ENCODE results near the gene SYNRG.

Gene SYNRG

GRCh38 chr17:37500378-37500777, 108.8 kb downstream of the SYNRG start:
- DNase-seq = no peak

DNA sequence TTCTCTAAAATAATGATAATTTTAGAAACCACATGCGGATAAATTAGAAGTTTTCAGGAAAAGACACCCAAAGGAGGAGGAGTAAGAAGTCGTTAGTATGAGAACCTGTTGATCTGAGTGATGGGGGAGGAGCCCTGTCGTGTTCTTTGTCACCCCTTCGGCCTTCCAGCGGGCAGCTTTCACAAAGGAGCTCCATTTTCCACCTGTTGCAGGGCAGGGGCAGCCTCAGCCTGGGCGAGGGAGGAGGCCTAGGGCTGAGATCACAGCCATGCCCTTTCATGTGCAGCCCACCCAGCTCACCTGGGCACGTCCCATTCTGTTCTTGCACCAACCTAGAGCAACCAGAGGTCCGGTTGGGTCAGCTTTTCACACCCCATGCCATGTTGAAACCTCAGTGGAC, 114.2 kb downstream of the SYNRG start:
- DNase-seq = no peak

- DNase-seq = no peak
These were observed 114.8 kb downstream of the SYNRG start for GRCh38 chr17:37494401-37494831.

DNA sequence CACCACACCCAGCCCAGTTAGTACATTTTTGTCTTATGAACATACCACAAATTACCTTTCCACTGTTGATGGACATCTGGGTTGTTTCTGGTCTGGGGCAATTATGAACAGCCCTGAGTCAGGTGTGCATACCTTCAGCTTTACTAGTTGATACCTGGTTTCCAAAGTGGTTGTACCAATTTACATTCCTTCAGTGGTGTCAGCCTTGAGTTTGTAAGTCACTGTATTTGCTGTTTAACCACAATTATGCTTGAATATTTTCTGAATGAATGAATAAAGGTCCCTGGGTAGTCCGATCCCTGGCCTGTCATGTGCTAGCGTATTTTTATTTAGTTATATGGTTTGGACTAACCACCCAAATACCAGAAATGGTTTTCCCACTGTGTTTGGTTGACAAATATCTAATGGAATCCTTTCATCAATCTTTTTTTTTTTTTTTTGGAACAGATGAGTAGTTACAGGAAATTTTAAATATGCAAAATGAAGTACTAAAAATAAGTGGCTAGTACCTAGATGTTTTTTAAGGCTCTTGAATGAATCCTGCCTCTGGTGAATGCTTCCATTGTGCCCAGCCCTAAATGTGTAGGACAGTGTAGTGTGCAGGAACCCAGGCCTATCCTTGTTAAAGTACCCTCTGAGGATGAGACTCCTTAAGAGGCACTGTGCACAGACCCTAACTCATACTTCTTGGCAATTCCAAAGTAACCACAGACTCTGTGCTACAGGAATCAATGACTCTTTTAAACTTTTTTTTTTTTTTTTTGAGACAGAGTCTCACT, 115.8 kb downstream of the SYNRG start:
- DNase-seq = no peak

GRCh38 chr17:37492167-37492566, 117.1 kb downstream of the SYNRG start:
- DNase-seq = no peak

- DNase-seq = peak; percentile 27
These were observed 118.3 kb downstream of the SYNRG start for GRCh38 chr17:37490638-37491614.

GRCh38 chr17:37490022-37490587, 119.1 kb downstream of the SYNRG start:
- DNase-seq = peak; percentile 77 to 78

DNA sequence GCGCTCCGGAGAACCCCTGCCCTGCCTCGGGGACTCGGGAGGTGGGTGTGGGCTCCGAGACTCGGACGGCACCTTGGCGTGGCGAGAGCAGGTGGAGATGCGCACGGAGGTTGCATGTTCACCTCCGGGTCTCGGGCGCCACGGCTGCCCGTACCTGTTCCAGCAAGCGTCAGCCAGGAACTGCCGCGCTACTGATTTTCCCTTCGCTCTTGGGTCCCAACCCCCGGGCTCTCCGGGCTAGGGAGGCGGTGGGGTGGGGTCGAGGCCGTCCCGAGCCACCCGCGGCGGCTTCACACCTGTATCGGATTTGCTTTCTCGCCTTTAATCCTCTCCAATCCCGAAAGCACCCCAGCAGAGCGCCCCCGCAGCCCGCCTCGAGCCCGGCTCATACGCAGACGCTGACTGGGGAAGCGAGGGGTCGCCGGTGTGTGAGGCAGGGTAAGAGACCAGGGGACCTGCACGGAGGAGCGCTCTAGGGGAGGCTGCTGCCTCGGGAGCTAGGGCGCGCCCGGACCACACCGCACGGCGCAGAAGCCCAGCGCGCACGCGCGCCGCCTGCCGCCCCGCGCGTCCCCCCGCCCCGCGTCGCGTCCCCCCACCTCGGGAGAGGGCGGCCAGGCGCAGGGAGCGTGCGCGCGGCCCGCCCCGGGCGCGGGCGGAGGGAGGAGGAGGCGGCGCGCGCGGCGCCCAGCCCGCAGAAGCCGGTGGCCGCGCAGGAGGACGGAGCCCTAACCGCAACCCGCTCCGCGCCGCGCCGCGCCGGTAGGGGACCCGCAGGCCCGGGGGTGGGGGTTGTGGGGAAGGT, 119.8 kb downstream of the SYNRG start, which contains the start of gene DUSP14:
Gene DUSP14, plus strand, starts transcription at position 695 of the 805 bp plus-strand sequence. CDS start 22,382 bp downstream, outside the sequence.
- DNase-seq = peak; percentile 79 to 81

GRCh38 chr17:37488607-37489196, 120.5 kb downstream of the SYNRG start:
- DNase-seq = peak; percentile 66 to 69

DNA sequence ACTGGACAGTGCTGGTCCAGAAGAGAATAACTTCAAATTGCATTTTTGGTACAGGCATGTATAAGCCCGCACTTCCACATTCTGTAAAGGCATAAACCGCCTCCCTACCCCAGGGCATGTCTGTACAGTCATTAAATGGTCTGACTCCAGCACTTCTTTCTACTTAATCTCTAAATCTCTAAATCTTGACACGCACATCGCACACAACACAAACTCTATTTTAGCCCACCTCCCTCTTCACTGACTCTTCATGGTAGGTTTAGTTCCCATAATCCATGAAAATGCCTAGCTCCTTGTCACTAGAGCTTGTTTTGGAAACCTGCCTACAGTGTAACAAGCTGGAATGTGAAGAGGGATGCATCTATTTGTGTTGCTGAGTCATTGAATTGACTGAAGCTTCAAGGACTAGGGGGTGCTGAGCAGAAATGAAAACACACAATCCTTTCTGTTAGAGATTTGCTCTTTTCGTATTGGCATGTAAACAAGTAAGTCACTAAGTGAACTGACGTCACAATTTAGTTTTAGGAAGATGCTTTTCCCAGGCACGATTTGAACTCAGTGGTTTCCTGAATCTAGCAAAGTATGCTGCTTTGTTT, 121.1 kb downstream of the SYNRG start:
- DNase-seq = no peak

- DNase-seq = no peak
These were observed 123.2 kb downstream of the SYNRG start for GRCh38 chr17:37485938-37486570.

GRCh38 chr17:37483311-37484039, 125.7 kb downstream of the SYNRG start:
- no peak for DNase-seq

DNA sequence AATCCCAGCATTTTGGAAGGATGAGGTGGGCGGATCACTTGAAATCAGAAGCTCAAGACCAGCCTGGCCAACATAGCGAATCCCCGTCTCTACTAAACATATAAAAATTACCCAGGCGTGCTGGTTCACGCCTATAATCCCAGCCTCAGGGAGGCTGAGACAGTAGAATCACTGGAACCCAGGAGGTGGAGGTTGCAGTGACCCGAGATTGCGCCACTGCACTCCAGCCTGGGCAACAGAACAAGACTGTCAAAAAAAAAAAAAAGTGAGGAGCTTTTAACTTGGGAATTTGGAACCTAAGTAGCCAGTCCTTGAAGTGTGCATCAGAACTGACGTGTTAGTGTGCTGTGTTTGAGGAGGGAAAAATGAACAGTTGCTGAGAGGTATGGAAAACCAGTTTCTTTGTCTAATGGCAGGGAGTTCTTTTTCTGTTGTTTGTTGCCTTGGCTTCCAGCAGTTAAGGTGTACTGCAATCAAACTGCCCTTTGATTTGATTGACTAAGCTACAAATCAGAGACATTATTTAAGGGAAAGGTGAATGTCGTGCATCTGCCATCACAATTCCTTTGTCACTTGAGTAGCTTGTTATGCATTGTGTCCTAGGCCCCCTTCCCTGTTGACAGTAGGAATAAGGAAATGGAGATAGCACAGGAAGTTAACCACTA, 128.1 kb downstream of the SYNRG start:
- DNase-seq = no peak

DNA sequence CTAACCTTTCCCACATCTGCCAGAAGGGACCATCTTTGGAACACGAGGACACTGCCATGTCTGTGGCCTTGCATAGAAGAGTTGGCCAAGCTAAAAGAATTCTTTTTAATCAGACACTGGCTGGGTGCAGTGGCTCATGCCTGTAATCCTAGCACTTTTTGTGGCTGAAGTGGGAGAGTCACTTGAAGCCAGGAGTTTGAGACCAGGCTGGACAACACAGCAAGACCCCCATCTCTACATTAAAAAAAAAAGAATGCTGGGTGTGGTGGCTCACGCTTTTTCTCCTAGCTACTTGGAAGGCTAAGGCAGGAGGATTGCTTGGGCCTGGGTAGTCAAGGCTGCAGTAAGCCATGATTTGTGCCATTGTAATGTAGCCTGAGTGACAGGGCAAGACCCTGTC, 128.8 kb downstream of the SYNRG start:
- no peak for DNase-seq

DNA sequence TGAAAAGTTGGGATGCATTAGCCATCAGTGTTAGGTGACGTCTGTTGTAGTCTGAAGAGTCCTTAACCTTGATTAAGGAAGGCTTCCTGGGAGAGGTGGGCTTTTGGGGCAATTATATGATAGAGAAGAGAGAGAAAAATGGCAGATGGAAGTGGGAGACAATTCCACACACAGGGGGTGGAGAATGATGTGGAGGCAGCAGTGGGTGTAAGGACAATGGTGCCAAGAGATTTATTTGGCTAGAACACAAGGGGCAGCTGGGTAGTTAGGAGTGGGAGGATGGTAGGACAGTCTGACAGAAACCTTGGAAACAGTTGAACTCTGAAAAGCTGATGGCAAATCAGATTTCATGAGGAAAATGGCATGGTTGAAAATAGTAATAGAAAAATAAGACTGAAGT, 130.2 kb downstream of the SYNRG start:
- DNase-seq = no peak

DNA sequence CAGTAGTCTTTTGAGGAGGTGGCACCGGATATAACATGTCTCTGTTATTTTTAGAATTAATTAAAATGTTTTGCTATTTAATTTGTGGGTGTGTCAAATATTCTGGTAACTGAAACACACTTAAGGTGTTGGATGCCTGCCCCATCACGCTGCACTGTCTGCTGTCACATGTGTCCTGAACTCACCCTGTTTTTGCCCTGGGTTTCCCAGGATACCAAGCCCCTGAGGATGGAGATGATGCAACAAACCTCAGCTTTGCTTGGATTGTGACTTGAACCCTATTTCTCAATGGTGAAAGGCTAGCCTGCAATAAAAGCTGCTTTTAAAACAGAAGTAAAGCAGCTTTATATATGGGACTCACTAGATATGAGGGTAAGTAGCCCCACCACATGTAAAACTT, 131.0 kb downstream of the SYNRG start:
- no peak for DNase-seq

DNA sequence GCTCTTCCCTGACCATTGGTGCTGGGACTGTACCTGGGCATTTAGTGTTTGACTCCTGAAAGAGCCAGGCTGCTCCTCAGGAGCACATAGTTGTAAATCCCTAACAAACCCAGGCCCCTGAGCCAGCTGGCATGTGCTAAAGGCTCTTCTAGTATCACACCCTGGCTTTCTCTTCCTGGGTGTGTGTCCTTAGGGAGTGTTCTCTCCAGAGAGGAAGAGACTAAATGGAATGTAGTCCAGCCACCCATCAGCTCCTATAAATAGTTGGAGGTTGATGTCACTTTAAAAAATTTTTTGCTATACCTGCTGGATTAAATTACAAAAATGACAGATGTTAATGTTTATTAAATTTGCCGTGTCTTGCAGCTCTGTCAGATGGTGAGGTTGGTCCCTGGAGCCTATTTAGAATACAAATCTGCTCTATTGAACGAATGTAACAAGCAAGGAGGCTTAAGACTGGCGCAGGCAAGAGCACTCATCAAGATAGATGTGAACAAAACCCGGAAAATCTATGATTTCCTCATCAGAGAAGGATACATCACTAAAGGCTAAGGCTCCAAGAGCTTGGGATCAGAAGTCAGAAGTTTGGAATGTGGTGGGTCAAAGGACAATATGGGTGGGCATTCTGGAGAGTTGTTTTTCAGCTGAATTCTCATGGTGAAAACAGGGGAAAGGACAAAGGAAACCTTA, 132.6 kb downstream of the SYNRG start:
- no peak for DNase-seq

GRCh38 chr17:37475731-37476420, 133.3 kb downstream of the SYNRG start:
- DNase-seq = no peak

GRCh38 chr17:37470181-37470580, 139.0 kb downstream of the SYNRG start:
- DNase-seq = no peak
